Spleen (tissue), 11 donors: ENCODE data around the gene EPM2A. TPM values are rescaled to one million over a fixed set of nuclear protein-coding genes. Genes with fewer than 3 reads are reported as not detected.

Experiments used
- DNase-seq: peaks from one replicate; pipeline ENCODE4 v3.0.0-alpha.2; 2020
- H3K27ac ChIP-seq, 8 donors: fragments of 200-600 bp; sonication (generic) in 7 of 8; 1 replicate in 4 of 8; 2 replicates in 4 of 8; pipeline versions ENCODE4 v1.5.0 to v1.8.0; 2016 to 2021; ENCODE audit warnings: inconsistent platforms in 4 of 8, mild to moderate bottlenecking in 4 of 8, moderate library complexity in 1 of 8
- H3K27me3 ChIP-seq, 7 donors: fragments of 200-600 bp; sonication (generic) in 6 of 7; replicated peaks in 1 of 7; 1 replicate in 4 of 7; 2 replicates in 3 of 7; pipeline versions ENCODE4 v1.5.0 to v1.8.0; 2016 to 2021; ENCODE audit warnings: inconsistent platforms in 3 of 7, mild to moderate bottlenecking in 1 of 7
- H3K36me3 ChIP-seq, 6 donors: fragments of 200-600 bp; sonication (generic) in 5 of 6; 1 replicate in 4 of 6; 2 replicates in 2 of 6; pipeline versions ENCODE4 v1.5.0 to v1.8.0; 2016 to 2021; ENCODE audit warnings: inconsistent platforms in 2 of 6
- H3K4me1 ChIP-seq, 6 donors: fragments of 200-600 bp; sonication (generic) in 5 of 6; 1 replicate in 3 of 6; 2 replicates in 3 of 6; pipeline versions ENCODE4 v1.5.0 to v1.8.0; 2016 to 2021; ENCODE audit warnings: inconsistent platforms in 3 of 6
- H3K4me3 ChIP-seq, 8 donors: fragments of 200-600 bp; sonication (generic) in 7 of 8; 1 replicate in 4 of 8; 2 replicates in 4 of 8; pipeline versions ENCODE4 v1.5.0 to v1.8.0; 2016 to 2021; ENCODE audit warnings: inconsistent platforms in 4 of 8, mild to moderate bottlenecking in 4 of 8, moderate library complexity in 2 of 8
- H3K9me3 ChIP-seq, 8 donors: fragments of 200-600 bp; sonication (generic) in 7 of 8; 1 replicate in 4 of 8; 2 replicates in 4 of 8; pipeline versions ENCODE4 v1.5.0 to v1.8.0; 2016 to 2021; ENCODE audit warnings: inconsistent platforms in 4 of 8
- POLR2A ChIP-seq, 3 donors: fragments of 450-650 bp; IDR thresholded peaks; one replicate each; pipeline ENCODE4 v1.5.1; 2017; ENCODE audit warnings: antibody characterized with exemption in 3 of 3, mild to moderate bottlenecking in 1 of 3
- POLR2AphosphoS5 ChIP-seq, 3 donors: sonication (generic); formaldehyde crosslinking; IDR thresholded peaks; one replicate each; pipeline ENCODE4 v1.5.1; 2017; ENCODE audit warnings: antibody characterized with exemption in 3 of 3
- WGBS, 5 donors: extraction: QIAGEN DNeasy Blood & Tissue Kit in 3 of 5; methylation state at CpG; one replicate each; pipeline versions ENCODE4 v1.1.5 to v1.1.7; 2013 to 2018; 5-methylcytosine and 5-hydroxymethylcytosine counted together
- intact Hi-C: fragments of 100-400 bp; cut with DNase I; formaldehyde crosslinking; loops from one replicate; pipeline ENCODE4 v1.15.0; 2023; ENCODE audit warnings: low total_unique reads
- polyA plus RNA-seq, 3 donors: library from polyadenylated mRNA; stranded (reverse); fragments of 200-250 nt; gene quantifications; one replicate each; pipeline ENCODE4 v1.2.1, GENCODE V29; 2013
- total RNA-seq, 7 donors: library from RNA; depleted of rRNA in 3 of 7; stranded (reverse); fragments of >200 nt in 3 of 7; fragmentation: NEBNext Ultra II Directional in 4 of 7; extraction: Animal tissue kit (Norgen Biotek cat#: 25700) in 4 of 7; gene quantifications; one replicate each; pipeline versions ENCODE4 v1.1.0 to v1.2.1, GENCODE V29; 2016 to 2021
- TF ChIP-seq, protein P1 (sequence below), 11 experiments: fragments of 200-600 bp in 7 of 11; fragments of 450-650 bp in 4 of 11; sonication (generic) in 4 of 11; IDR thresholded peaks in 8 of 11; conservative IDR thresholded peaks in 3 of 11; 1 replicate in 7 of 11; 2 replicates in 4 of 11; pipeline versions ENCODE4 v1.4.0 to v1.8.0; 2016 to 2021; ENCODE audit warnings: antibody characterized with exemption in 11 of 11, inconsistent platforms in 4 of 11, mild to moderate bottlenecking in 1 of 11
- donor health status: healthy with polysubstance abuse.
- donor health status: DM: no; HTN: no; CAD: no; lungs with moderate emphysema.
- donor health status: DM: no; HTN: no; CAD: no.
- donor health status: Bipolar disorder and iron deficiency.
- donor health status: healthy.
- donor health status: DM: no; HTN: no; CAD: no.
- donor health status: DM: yes; HTN: yes; CAD: no.

Gene EPM2A
- total and polyA plus RNA-seq, 10 donors, result 4.3 to 15.5 (median 8.9) TPM

DNA sequence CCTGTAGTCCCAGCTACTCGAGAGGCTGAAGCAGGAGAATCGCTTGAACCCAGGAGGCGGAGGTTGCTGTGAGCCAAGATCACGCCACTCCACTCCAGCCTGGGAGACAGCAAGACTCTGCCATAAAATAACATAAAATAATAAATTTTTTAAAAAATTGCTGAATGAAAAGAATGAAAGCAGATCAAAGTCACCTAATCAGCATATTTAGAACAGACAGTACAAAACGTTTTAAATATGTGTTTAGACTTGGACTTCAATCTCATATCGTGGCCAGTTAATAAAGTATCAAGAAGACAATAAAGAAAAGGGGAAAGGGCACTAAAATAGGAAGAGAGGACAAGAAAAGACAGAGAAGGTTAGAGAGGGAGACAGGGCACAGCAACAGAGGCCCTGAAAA, 74.6 kb downstream of the EPM2A start:
- DNase-seq, result no peak
- H3K4me1 ChIP-seq, result no peaks in the 10 kb centered on the region
- TF ChIP-seq, protein P1, sequence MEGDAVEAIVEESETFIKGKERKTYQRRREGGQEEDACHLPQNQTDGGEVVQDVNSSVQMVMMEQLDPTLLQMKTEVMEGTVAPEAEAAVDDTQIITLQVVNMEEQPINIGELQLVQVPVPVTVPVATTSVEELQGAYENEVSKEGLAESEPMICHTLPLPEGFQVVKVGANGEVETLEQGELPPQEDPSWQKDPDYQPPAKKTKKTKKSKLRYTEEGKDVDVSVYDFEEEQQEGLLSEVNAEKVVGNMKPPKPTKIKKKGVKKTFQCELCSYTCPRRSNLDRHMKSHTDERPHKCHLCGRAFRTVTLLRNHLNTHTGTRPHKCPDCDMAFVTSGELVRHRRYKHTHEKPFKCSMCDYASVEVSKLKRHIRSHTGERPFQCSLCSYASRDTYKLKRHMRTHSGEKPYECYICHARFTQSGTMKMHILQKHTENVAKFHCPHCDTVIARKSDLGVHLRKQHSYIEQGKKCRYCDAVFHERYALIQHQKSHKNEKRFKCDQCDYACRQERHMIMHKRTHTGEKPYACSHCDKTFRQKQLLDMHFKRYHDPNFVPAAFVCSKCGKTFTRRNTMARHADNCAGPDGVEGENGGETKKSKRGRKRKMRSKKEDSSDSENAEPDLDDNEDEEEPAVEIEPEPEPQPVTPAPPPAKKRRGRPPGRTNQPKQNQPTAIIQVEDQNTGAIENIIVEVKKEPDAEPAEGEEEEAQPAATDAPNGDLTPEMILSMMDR (IDR thresholded peaks at IDR 0.05 in 8 of 11, conservative IDR thresholded peaks at IDR 0.05 in 3 of 11), result no peak
- TF ChIP-seq POLR2AphosphoS5 (IDR thresholded peaks at IDR 0.05), result no peak
- no peak for TF ChIP-seq POLR2A (IDR thresholded peaks at IDR 0.05)
- intact Hi-C loops, result no loop called here
- H3K27me3 ChIP-seq, result no peaks in the 10 kb centered on the region
- 89 to 95% (median 91%) methylated on average over 6 of the region's 6 CpGs for WGBS, 5 donors
- H3K9me3 ChIP-seq, result no peaks in the 10 kb centered on the region
- no peak overlapping the region for H3K4me3 ChIP-seq
- H3K27ac ChIP-seq, result no peak overlapping the region
- no peaks in the 10 kb centered on the region for H3K36me3 ChIP-seq

DNA sequence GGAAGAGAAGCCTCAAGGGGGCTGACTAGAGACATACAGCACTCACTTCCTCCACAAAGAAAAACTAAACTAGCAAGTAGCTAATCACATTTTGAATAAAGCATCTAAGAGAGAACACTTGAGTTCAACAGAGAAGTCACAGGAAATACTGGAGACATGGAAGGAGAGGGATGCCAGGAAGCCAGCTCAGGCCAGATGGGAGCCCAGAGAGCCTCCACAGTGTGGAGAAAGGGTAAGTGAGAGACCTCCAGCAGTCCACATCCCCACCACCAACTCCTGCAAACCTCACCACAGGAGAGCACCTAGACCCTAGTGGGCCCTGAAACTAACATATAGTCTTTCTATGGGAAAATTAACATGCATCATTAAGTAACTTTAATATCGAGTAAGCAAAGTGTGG, 79.2 kb downstream of the EPM2A start:
- Histone ChIP-seq H3K4me1 (no peaks in the 10 kb centered on the region), H3K9me3 (no peaks in the 10 kb centered on the region), H3K27ac (no peak overlapping the region), H3K27me3 (no peaks in the 10 kb centered on the region), H3K4me3 (no peak overlapping the region), H3K36me3 (no peaks in the 10 kb centered on the region)
- TF ChIP-seq, protein P1 (IDR thresholded peaks at IDR 0.05 in 8 of 11, conservative IDR thresholded peaks at IDR 0.05 in 3 of 11), result no peak
- no peak for TF ChIP-seq POLR2A (IDR thresholded peaks at IDR 0.05)
- TF ChIP-seq POLR2AphosphoS5 (IDR thresholded peaks at IDR 0.05), result no peak
- no peak for DNase-seq
- WGBS, 5 donors, result 87 to 98% (median 90%) methylated on average over 1 of the region's 1 CpG
- intact Hi-C loops, result no loop called here

DNA sequence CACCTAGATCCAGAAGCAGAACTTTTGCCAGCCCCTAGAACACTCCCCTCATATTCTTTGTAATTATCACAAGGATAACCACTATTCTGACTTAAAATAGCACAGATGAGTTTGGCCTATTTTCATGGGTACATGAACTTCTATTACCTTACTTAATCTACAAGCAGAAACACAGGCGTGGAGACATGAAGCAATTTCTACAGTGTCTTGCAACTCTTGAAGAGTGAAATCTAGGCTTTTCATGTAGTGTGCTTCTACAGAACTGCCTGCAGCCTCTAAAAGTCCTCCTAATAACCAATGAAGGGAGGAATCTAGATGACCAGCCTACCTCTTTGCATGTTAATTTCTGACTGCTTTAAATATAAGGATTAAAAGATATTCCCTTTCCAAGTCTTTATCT, 82.7 kb downstream of the EPM2A start:
- Histone ChIP-seq H3K36me3 (no peaks in the 10 kb centered on the region), H3K9me3 (no peaks in the 10 kb centered on the region), H3K27ac (no peak overlapping the region), H3K4me3 (no peak overlapping the region), H3K27me3 (no peaks in the 10 kb centered on the region), H3K4me1 (no peaks in the 10 kb centered on the region)
- no peak for DNase-seq
- TF ChIP-seq POLR2AphosphoS5 (IDR thresholded peaks at IDR 0.05), result no peak
- TF ChIP-seq, protein P1 (IDR thresholded peaks at IDR 0.05 in 8 of 11, conservative IDR thresholded peaks at IDR 0.05 in 3 of 11), result no peak
- no peak for TF ChIP-seq POLR2A (IDR thresholded peaks at IDR 0.05)
- intact Hi-C loops, result no loop called here
- WGBS, 5 donors, result 72 to 100% (median 83%) methylated on average over 1 of the region's 1 CpG

DNA sequence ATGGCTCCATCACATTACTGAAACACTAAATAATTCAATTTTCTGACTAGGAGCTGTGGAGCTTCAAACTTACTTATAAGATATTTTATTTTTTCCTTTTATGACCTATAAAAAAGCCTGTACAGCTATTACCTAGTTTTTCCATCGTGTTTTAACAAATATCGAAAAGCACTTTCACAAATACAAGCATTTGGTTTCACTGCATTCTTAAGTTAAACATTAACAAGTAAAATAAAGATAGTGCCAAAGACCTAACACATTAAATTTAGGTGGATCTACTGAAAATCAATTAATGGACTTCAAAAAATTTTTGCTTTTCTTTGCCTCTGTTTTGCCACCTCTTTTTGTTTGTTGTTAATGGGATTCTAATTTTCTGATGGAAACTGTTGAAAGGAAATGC, 83.3 kb downstream of the EPM2A start:
- Histone ChIP-seq H3K4me1 (no peaks in the 10 kb centered on the region), H3K4me3 (no peak overlapping the region), H3K27me3 (no peaks in the 10 kb centered on the region), H3K27ac (no peak overlapping the region), H3K9me3 (no peaks in the 10 kb centered on the region), H3K36me3 (no peaks in the 10 kb centered on the region)
- TF ChIP-seq POLR2AphosphoS5 (IDR thresholded peaks at IDR 0.05), result no peak
- TF ChIP-seq, protein P1 (IDR thresholded peaks at IDR 0.05 in 8 of 11, conservative IDR thresholded peaks at IDR 0.05 in 3 of 11), result no peak
- TF ChIP-seq POLR2A (IDR thresholded peaks at IDR 0.05), result no peak
- intact Hi-C loops, result no loop called here
- WGBS, 5 donors, result 91 to 99% (median 96%) methylated on average over 2 of the region's 2 CpGs
- no peak for DNase-seq
